Measurements from ENCODE around the gene PSMA4. TPM values are rescaled to one million over a fixed set of nuclear protein-coding genes. Genes with fewer than 3 reads are reported as not detected.

The PSMA4 gene
- total and polyA plus RNA-seq, 2 of the 8 experiments (the other 6 are each of a cell fraction or from before 2014, with no cell fraction given) = 348 to 445 TPM

DNA sequence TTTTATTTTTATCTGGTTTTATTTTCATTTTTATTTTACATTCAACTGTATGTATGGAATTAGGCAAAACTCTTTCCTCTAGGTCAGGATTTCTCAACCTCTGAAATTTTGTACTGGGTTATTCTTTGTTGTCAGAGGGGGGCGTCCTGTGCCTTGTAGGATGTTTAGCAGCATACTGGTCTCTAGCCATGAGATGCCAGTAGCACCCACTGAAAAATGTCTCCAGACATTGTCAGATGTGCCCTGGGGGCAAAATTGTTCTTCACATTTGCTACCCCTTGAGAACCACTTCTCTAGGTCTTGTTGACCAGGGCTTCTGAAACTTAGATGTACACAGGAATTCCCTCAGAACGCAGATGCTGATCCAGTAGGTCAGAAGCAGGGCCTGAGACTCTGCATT, 30.5 kb downstream of the PSMA4 start:
- H4K91ac ChIP-seq (replicated peaks; ENCODE audit: insufficient read length, low read length) = no peak overlapping the region
- TF ChIP-seq KDM5A (IDR thresholded peaks at IDR 0.05; ENCODE audit: low read length) = no peak
- no peak for TF ChIP-seq SAP30 (IDR thresholded peaks at IDR 0.05; ENCODE audit: insufficient read depth, insufficient replicate concordance, low read length)
- TF ChIP-seq, protein P1, sequence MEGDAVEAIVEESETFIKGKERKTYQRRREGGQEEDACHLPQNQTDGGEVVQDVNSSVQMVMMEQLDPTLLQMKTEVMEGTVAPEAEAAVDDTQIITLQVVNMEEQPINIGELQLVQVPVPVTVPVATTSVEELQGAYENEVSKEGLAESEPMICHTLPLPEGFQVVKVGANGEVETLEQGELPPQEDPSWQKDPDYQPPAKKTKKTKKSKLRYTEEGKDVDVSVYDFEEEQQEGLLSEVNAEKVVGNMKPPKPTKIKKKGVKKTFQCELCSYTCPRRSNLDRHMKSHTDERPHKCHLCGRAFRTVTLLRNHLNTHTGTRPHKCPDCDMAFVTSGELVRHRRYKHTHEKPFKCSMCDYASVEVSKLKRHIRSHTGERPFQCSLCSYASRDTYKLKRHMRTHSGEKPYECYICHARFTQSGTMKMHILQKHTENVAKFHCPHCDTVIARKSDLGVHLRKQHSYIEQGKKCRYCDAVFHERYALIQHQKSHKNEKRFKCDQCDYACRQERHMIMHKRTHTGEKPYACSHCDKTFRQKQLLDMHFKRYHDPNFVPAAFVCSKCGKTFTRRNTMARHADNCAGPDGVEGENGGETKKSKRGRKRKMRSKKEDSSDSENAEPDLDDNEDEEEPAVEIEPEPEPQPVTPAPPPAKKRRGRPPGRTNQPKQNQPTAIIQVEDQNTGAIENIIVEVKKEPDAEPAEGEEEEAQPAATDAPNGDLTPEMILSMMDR (IDR thresholded peaks at IDR 0.05; ENCODE audit: control extremely low read depth in 1 of 3, insufficient read depth in 1 of 3, low read depth in 1 of 3, low read length in 3 of 3) = peak in 2 of 3 experiments; percentile 10 to 16; a peak in 2 of 4 replicates
- TF ChIP-seq CEBPB (IDR thresholded peaks at IDR 0.05; ENCODE audit: low read depth, low read length) = no peak
- TF ChIP-seq NANOG (IDR thresholded peaks at IDR 0.05; ENCODE audit: insufficient read depth, low read depth, low read length, poor library complexity, severe bottlenecking) = no peak
- no peak for TF ChIP-seq EP300 (IDR thresholded peaks at IDR 0.05; ENCODE audit: borderline replicate concordance in 1 of 2, low read depth in 2 of 2, low read length in 2 of 2)
- H3K79me1 ChIP-seq (ENCODE audit: low read depth, low read length) = no peaks in the 10 kb centered on the region; the same call in 1 of the 2 replicates
- H3K23me2 ChIP-seq (ENCODE audit: low read depth, low read length) = peaks cover 5% of the 10 kb centered on the region; the same call in 1 of the 2 replicates
- no peak overlapping the region for H2BK5ac ChIP-seq (ENCODE audit: low read depth, low read length)
- H3K14ac ChIP-seq (ENCODE audit: insufficient read length) = no peak overlapping the region
- 63% methylated on average over 2 of the region's 2 CpGs; no CpG with 5 or more reads in 1 of the 2 experiments for WGBS, 2 experiments (ENCODE audit: extremely low coverage in 1 of 2, insufficient coverage in 1 of 2, insufficient read length in 1 of 2, insufficient replicate concordance in 2 of 2, low coverage in 1 of 2, low lambda C conversion rate in 2 of 2, missing lambda C conversion rate in 1 of 2)
- H3K79me2 ChIP-seq (ENCODE audit: control insufficient read depth in 1 of 2, insufficient read depth in 2 of 2, low read length in 2 of 2) = peaks cover 0 to 61% of the 10 kb centered on the region in 2 experiments; a peak in 2 of 4 replicates
- FAIRE-seq (no peak), DNase-seq (ENCODE audit: low read depth in 1 of 2, low spot score in 2 of 2) (no peak)
- H3K27me3 ChIP-seq (replicated peaks in 1 of 4; ENCODE audit: control insufficient read depth in 3 of 4, extremely low read depth in 1 of 4, insufficient read depth in 3 of 4, low read length in 3 of 4) = no peaks in the 10 kb centered on the region
- no peak overlapping the region for H4K8ac ChIP-seq (ENCODE audit: extremely low read depth, insufficient read depth, low read length)
- H2BK12ac ChIP-seq (ENCODE audit: low read depth, low read length) = no peak overlapping the region
- no peak overlapping the region for H2BK120ac ChIP-seq (replicated peaks; ENCODE audit: low read depth, low read length)
- no peak overlapping the region for H2AK5ac ChIP-seq (ENCODE audit: low read depth, low read length)
- no peak overlapping the region for H3K18ac ChIP-seq (ENCODE audit: extremely low read depth, low read length)
- POLR2A ChIA-PET (ENCODE audit: partially characterized antibody) = no interaction called here
- no peak overlapping the region for H3K56ac ChIP-seq (replicated peaks; ENCODE audit: insufficient read length, low read depth, low read length)
- no peak overlapping the region for H2BK15ac ChIP-seq (ENCODE audit: low read length)
- no peak overlapping the region for H3K4me2 ChIP-seq (ENCODE audit: insufficient read depth in 1 of 2, low read depth in 2 of 2, low read length in 2 of 2)
- H2BK20ac ChIP-seq (ENCODE audit: low read length) = no peak overlapping the region
- no peak overlapping the region for H2AFZ ChIP-seq (ENCODE audit: low read length)
- no peak overlapping the region for H3K4me3 ChIP-seq (ENCODE audit: extremely low read depth in 1 of 4, insufficient read depth in 2 of 4, low read depth in 3 of 4, low read length in 4 of 4)
- peaks cover 0 to 3% (median 0%) of the 10 kb centered on the region in 4 experiments; a peak in 1 of 7 replicates for H3K4me1 ChIP-seq (replicated peaks in 1 of 4; ENCODE audit: control insufficient read depth in 3 of 4, insufficient read depth in 4 of 4, low read length in 3 of 4)
- H3K36me3 ChIP-seq (ENCODE audit: control insufficient read depth in 2 of 4, insufficient read depth in 4 of 4, low read length in 3 of 4) = no peaks in the 10 kb centered on the region; a peak in 1 of 8 replicates
- H3K9ac ChIP-seq (replicated peaks in 1 of 4; ENCODE audit: extremely low read depth in 1 of 4, low read depth in 3 of 4, low read length in 3 of 4) = no peak overlapping the region
- CTCF ChIA-PET (ENCODE audit: partially characterized antibody) = interaction anchor here (0.8 kb wide), 1 partner anchor 45 kb away, joined by 3 read pairs; no protein-coding TSS in a partner anchor
- no peaks in the 10 kb centered on the region for H3K9me3 ChIP-seq (ENCODE audit: insufficient read depth in 2 of 2, low read depth in 1 of 2, low read length in 1 of 2)
- H3K23ac ChIP-seq (ENCODE audit: insufficient read length) = no peak overlapping the region
- H3K27ac ChIP-seq (ENCODE audit: low read depth, low read length) = no peak overlapping the region
- peaks cover 0 to 2% of the 10 kb centered on the region in 2 experiments for H4K20me1 ChIP-seq (replicated peaks in 1 of 2; ENCODE audit: control insufficient read depth in 1 of 2, insufficient read depth in 2 of 2, low read length in 2 of 2)
- H4K5ac ChIP-seq (ENCODE audit: insufficient read length, low read depth, low read length) = no peak overlapping the region
- no peak overlapping the region for H3K4ac ChIP-seq (replicated peaks; ENCODE audit: insufficient read length, low read depth, low read length)

Measured in H1 (cell line).